HEK293 (cell line): ENCODE data around the gene ZNF821.

Experiments
- BCL6B ChIP-seq: fragments of 450-650 bp; formaldehyde crosslinking; IDR thresholded peaks from 2 replicates; pipeline ENCODE4 v1.5.1; 2017; ENCODE audit warnings: missing biosample characterization, missing genetic modification characterization
- GLIS2 ChIP-seq: fragments of 450-650 bp; formaldehyde crosslinking; IDR thresholded peaks from 2 replicates; pipeline ENCODE4 v1.5.1; 2016; ENCODE audit warnings: missing biosample characterization, missing genetic modification characterization
- KLF16 ChIP-seq: fragments of 450-650 bp; formaldehyde crosslinking; IDR thresholded peaks from 2 replicates; pipeline ENCODE4 v1.5.1; 2017; ENCODE audit warnings: missing biosample characterization, missing genetic modification characterization
- SALL2 ChIP-seq: fragments of 450-650 bp; formaldehyde crosslinking; IDR thresholded peaks from 2 replicates; pipeline ENCODE4 v1.5.0; 2017; ENCODE audit warnings: missing biosample characterization, mild to moderate bottlenecking, missing genetic modification characterization, borderline replicate concordance
- SP3 ChIP-seq: fragments of 450-650 bp; formaldehyde crosslinking; IDR thresholded peaks from 2 replicates; pipeline ENCODE4 v1.5.1; 2016; ENCODE audit warnings: missing biosample characterization, missing genetic modification characterization
- YY1 ChIP-seq: fragments of 450-650 bp; formaldehyde crosslinking; IDR thresholded peaks from 2 replicates; pipeline ENCODE4 v1.5.1; 2018; ENCODE audit warnings: missing biosample characterization, missing genetic modification characterization
- ZBTB17 ChIP-seq: fragments of 450-650 bp; formaldehyde crosslinking; IDR thresholded peaks from 2 replicates; pipeline ENCODE4 v1.5.1; 2016; ENCODE audit warnings: missing biosample characterization, missing genetic modification characterization
- ZFHX2 ChIP-seq: fragments of 450-650 bp; formaldehyde crosslinking; conservative IDR thresholded peaks from 2 replicates; pipeline ENCODE4 v1.5.1; 2016; ENCODE audit warnings: missing biosample characterization, missing genetic modification characterization
- ZFP69B ChIP-seq: fragments of 450-650 bp; formaldehyde crosslinking; IDR thresholded peaks from 2 replicates; pipeline ENCODE4 v1.5.1; 2016; ENCODE audit warnings: missing biosample characterization, missing genetic modification characterization
- ZNF133 ChIP-seq: fragments of 450-650 bp; formaldehyde crosslinking; IDR thresholded peaks from 2 replicates; pipeline ENCODE4 v1.5.1; 2016; ENCODE audit warnings: missing biosample characterization, missing genetic modification characterization
- ZNF155 ChIP-seq: fragments of 450-650 bp; formaldehyde crosslinking; IDR thresholded peaks from 2 replicates; pipeline ENCODE4 v1.5.1; 2016; ENCODE audit warnings: missing biosample characterization, missing genetic modification characterization
- ZNF184 ChIP-seq: fragments of 450-650 bp; IDR thresholded peaks from 2 replicates; pipeline ENCODE4 v1.5.1; 2018; ENCODE audit warnings: missing biosample characterization, mild to moderate bottlenecking, missing genetic modification characterization
- ZNF19 ChIP-seq: fragments of 450-650 bp; formaldehyde crosslinking; IDR thresholded peaks from 2 replicates; pipeline ENCODE4; 2016; ENCODE audit warnings: missing biosample characterization, missing genetic modification characterization, low read depth
- ZNF274 ChIP-seq, 2 experiments: fragments of 200-500 bp in 1 of 2; fragments of 450-650 bp in 1 of 2; sonication (Bioruptor generic) in 1 of 2; formaldehyde crosslinking in 1 of 2; IDR thresholded peaks; 2 replicates each; pipeline versions ENCODE4 v1.5.1 to v1.6.1; 2014 to 2016; ENCODE audit warnings: borderline replicate concordance in 1 of 2, inconsistent platforms in 1 of 2, low read length in 1 of 2, missing biosample characterization in 1 of 2, missing genetic modification characterization in 1 of 2
- ZNF280D ChIP-seq: fragments of 450-650 bp; formaldehyde crosslinking; IDR thresholded peaks from 2 replicates; pipeline ENCODE4 v1.5.1; 2016; ENCODE audit warnings: missing biosample characterization, missing genetic modification characterization
- ZNF324 ChIP-seq: fragments of 450-650 bp; formaldehyde crosslinking; IDR thresholded peaks from 2 replicates; pipeline ENCODE4 v1.5.1; 2016; ENCODE audit warnings: missing biosample characterization, missing genetic modification characterization
- ZNF350 ChIP-seq: fragments of 450-650 bp; formaldehyde crosslinking; IDR thresholded peaks from 2 replicates; pipeline ENCODE4 v1.5.0; 2017; ENCODE audit warnings: missing biosample characterization, mild to moderate bottlenecking, missing genetic modification characterization
- ZNF423 ChIP-seq: fragments of 450-650 bp; formaldehyde crosslinking; IDR thresholded peaks from 2 replicates; pipeline ENCODE4 v1.5.1; 2016; ENCODE audit warnings: missing biosample characterization, missing genetic modification characterization
- ZNF426 ChIP-seq: fragments of 450-650 bp; formaldehyde crosslinking; IDR thresholded peaks from 2 replicates; pipeline ENCODE4 v1.5.1; 2017; ENCODE audit warnings: missing biosample characterization, missing genetic modification characterization, mild to moderate bottlenecking, inconsistent platforms, moderate library complexity
- ZNF514 ChIP-seq: fragments of 450-650 bp; formaldehyde crosslinking; IDR thresholded peaks from 2 replicates; pipeline ENCODE4 v1.5.1; 2016; ENCODE audit warnings: missing biosample characterization, missing genetic modification characterization
- ZNF530 ChIP-seq: fragments of 450-650 bp; formaldehyde crosslinking; IDR thresholded peaks from 2 replicates; pipeline ENCODE4 v1.5.1; 2016; ENCODE audit warnings: low read depth, missing biosample characterization, missing genetic modification characterization
- ZNF549 ChIP-seq: fragments of 450-650 bp; IDR thresholded peaks from 2 replicates; pipeline ENCODE4 v1.5.1; 2018; ENCODE audit warnings: missing biosample characterization, missing genetic modification characterization, mild to moderate bottlenecking, inconsistent platforms, moderate library complexity
- ZNF600 ChIP-seq: fragments of 450-650 bp; formaldehyde crosslinking; IDR thresholded peaks from 2 replicates; pipeline ENCODE4 v1.5.1; 2016; ENCODE audit warnings: missing biosample characterization, missing genetic modification characterization
- ZNF621 ChIP-seq: fragments of 450-650 bp; formaldehyde crosslinking; IDR thresholded peaks from 2 replicates; pipeline ENCODE4 v1.5.1; 2017; ENCODE audit warnings: missing biosample characterization, missing genetic modification characterization
- ZNF626 ChIP-seq: fragments of 450-650 bp; sonication (Bioruptor Pico); formaldehyde crosslinking; IDR thresholded peaks from 2 replicates; pipeline ENCODE4 v1.5.1; 2018; ENCODE audit warnings: missing biosample characterization, missing genetic modification characterization, inconsistent platforms
- ZNF639 ChIP-seq: fragments of 450-650 bp; formaldehyde crosslinking; IDR thresholded peaks from 2 replicates; pipeline ENCODE4 v1.5.1; 2016; ENCODE audit warnings: missing biosample characterization, missing genetic modification characterization
- ZNF704 ChIP-seq: fragments of 450-650 bp; formaldehyde crosslinking; IDR thresholded peaks from 2 replicates; pipeline ENCODE4 v1.5.1; 2016; ENCODE audit warnings: missing biosample characterization, missing genetic modification characterization
- ZNF768 ChIP-seq: fragments of 450-650 bp; formaldehyde crosslinking; IDR thresholded peaks from 2 replicates; pipeline ENCODE4 v1.5.1; 2018; ENCODE audit warnings: missing biosample characterization, mild to moderate bottlenecking, missing genetic modification characterization
- ZNF777 ChIP-seq: fragments of 450-650 bp; formaldehyde crosslinking; IDR thresholded peaks from 2 replicates; pipeline ENCODE4 v1.5.1; 2017; ENCODE audit warnings: missing biosample characterization, missing genetic modification characterization, borderline replicate concordance
- ZNF837 ChIP-seq: fragments of 450-650 bp; formaldehyde crosslinking; IDR thresholded peaks from 2 replicates; pipeline ENCODE4 v1.5.1; 2016; ENCODE audit warnings: missing biosample characterization, missing genetic modification characterization

ZNF821 gene

GRCh38 chr16:71845639-71846430 lies 38.1 kb downstream of the ZNF821 start, which contains the start of gene ATXN1L (continued):
- TF ChIP-seq ZNF280D (no peak), ZNF777 (no peak), ZNF324 (tag by site-specific recombination) (0 out of 2 replicates have a peak, but pooled peaks have one; percentile 54), ZNF423 (tag by site-specific recombination) (peak; percentile 95), GLIS2 (tag by site-specific recombination) (peak; percentile 91), ZNF19 (tag by site-specific recombination) (no peak), ZNF549 (no peak), ZNF530 (tag by site-specific recombination) (no peak), SALL2 (tag by site-specific recombination) (no peak), ZNF626 (no peak), YY1 (tag by site-specific recombination) (peak; percentile 73), ZNF274 (IDR thresholded peaks at IDR 0.05; ENCODE audit: low read length) (no peak), ZNF274 (tag by site-specific recombination; IDR thresholded peaks at IDR 0.05; ENCODE audit: borderline replicate concordance) (no peak), ZNF133 (tag by site-specific recombination) (no peak), ZNF155 (tag by site-specific recombination) (no peak), ZFP69B (tag by site-specific recombination) (no peak), ZNF184 (tag by site-specific recombination) (no peak), ZBTB17 (tag by site-specific recombination) (no peak), ZNF514 (tag by site-specific recombination) (no peak), ZNF639 (tag by site-specific recombination) (no peak), KLF16 (tag by site-specific recombination) (peak; percentile 92), ZNF600 (no peak), ZNF621 (tag by site-specific recombination) (no peak), ZNF426 (tag by site-specific recombination) (no peak), SP3 (tag by site-specific recombination) (peak; percentile 90), ZNF704 (tag by site-specific recombination) (no peak), ZFHX2 (tag by site-specific recombination) (peak; percentile 57), ZNF837 (tag by site-specific recombination) (no peak), ZNF350 (no peak), ZNF768 (tag by site-specific recombination) (no peak), BCL6B (no peak)
